ENCODE data around the gene ZNF579.

Gene ZNF579, protein sequence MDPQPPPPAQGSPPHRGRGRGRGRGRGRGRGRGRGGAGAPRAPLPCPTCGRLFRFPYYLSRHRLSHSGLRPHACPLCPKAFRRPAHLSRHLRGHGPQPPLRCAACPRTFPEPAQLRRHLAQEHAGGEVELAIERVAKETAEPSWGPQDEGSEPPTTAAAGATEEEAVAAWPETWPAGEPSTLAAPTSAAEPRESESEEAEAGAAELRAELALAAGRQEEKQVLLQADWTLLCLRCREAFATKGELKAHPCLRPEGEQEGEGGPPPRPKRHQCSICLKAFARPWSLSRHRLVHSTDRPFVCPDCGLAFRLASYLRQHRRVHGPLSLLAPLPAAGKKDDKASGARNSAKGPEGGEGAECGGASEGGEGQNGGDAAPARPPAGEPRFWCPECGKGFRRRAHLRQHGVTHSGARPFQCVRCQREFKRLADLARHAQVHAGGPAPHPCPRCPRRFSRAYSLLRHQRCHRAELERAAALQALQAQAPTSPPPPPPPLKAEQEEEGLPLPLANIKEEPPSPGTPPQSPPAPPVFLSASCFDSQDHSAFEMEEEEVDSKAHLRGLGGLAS

DNA sequence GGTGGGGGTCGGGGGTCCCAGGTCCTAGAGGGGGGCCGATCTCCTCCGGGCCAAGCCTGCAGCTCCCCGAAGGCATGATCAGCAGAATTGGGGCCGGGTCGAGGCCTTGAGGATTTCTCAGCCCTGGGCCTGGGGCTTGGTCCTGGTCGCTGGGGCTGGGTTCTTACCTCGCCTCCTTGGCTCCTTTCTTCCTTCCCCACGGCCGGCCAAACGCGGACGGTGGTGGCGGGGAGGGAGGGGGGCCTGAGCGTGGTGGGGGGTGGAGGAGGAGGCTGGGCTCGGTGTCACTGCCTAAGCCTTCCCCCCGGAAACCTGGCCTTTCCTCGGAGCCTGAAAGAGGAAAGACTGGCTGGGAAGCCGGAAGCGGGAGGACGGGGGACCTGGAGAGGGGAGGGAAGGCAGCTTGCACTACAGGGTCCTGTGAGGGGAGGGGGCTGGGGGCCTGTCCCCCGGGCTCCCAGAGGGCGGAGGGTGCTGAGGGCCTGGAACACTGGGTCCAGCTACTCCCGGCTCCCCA lies at the start of gene ZNF579:
TSS of gene ZNF579 (minus strand) at position 221 of the 517 bp plus-strand sequence. CDS start 1,209 bp downstream, outside the sequence.
- peak; percentile 83 for DNase-seq

DNA sequence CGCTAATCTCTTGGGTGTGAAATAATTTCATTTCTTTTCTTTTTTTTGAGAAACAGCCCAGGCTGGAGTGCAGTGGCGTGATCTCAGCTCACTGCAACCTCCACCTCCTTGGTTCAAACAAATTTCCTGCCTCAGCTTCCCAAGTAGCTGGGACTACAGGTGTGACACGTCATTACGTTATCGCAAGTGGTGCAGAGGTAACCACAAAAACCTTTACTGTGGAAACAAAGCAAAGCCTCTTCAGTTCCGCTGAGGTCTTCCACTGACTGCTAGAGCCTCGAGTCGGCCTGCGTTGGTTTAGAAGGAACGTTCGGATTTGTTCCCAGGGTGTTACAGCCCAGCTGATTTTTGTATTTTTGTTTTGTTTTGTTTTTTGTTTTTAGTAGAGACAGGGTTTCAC lies 45.7 kb upstream of the ZNF579 start:
- no peak for DNase-seq

DNA sequence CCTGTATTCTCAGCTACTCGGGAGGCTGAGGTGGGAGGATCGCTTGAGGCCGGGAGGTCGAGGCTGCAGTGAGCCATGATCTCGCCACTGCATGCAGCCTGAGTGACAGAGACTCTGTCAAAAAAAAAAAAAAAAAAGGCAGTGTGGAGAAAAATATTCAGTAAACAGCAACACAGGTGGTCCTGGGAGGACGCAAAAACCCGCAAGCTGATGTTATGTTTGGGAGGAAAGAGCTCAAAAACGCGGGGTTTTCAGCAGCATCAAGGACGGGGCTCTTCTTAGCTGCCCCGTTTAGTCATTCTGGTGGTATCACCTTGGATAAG lies 44.3 kb upstream of the ZNF579 start:
- DNase-seq: no peak

DNA sequence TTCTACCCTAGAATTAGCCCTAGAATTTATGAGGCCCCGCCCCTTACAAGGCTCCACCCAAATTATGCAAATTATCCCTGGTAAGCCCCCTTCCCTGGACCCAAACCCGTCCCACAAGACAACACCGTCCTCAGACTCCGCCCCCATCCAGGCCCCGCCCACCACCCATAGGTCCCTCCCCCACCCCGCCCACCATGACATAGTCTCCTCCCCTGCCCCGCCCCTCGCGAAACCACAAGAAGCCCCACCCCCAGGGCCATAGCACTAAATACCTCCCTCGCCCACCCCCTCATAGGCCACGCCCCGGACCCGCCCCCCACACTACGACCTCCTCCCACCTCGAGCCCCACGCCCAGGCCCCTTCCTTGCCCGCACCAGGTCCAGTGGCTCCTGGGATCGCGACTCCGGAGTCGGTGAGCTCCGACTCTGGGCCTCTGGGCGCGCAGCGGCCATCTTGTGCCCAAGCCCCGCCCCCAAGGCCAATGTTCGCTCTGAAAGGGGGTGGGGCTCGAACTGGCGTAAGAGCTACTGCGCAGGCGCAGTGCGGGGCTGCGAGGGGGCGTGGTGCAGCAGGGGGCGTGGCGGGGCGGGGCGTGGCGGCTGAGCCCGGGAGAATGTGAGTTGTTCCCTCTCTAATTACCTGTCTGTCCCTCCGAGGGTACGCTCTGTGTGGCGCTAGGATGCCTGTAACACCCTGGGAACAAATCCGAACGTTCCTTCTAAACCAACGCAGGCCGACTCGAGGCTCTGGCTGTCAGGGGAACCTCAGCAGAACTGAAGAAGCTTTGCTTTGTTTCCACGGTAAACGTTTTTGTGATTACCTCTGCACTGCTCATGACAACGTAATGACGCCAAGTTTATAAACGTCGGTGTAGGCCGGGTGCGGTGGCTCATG lies 43.7 kb upstream of the ZNF579 start, which contains the start of gene ZNF784:
TSS of gene ZNF784 (minus strand) at position 458 of the 895 bp plus-strand sequence. CDS start at position 453, 5 bp downstream.
- peak; percentile 89 for DNase-seq

DNA sequence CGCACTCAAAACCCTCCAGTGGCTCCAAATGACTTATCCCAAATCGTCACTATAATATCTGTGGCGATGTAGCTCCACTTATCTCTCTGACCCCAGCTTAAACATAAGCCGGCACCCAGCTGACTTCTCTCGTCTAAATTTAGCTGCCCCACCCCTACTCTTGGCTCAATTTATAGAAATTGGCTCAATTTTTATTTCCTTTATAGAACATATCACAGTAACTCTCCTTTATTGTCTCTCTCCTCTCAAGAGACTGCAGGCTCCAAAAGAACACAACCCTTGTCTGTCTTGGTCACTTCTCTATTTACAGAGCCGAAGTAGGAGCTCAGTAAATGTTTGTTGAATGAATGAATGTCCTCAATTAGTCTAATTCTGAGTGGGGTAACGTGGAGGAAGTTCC lies 42.9 kb upstream of the ZNF579 start:
- no peak for DNase-seq

DNA sequence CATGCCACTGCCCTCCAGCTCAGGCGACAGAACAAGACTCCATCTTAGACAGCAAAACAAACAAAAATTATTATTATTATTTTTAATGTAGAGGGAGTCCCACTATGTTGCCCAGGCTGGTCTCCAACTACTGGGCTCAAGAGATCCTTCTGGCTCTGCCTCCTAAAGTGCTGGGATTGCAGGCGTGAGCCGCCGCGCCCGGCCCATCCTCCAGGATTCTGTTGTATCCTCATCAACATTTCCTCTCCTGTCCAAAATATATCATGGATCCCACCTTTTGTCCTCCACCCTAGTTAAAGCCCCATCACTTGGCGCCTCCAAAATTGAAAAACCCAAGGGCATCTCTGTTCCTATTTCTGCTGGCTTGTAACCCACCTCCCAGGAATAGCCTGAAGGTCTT lies 42.5 kb upstream of the ZNF579 start:
- no peak for DNase-seq

DNA sequence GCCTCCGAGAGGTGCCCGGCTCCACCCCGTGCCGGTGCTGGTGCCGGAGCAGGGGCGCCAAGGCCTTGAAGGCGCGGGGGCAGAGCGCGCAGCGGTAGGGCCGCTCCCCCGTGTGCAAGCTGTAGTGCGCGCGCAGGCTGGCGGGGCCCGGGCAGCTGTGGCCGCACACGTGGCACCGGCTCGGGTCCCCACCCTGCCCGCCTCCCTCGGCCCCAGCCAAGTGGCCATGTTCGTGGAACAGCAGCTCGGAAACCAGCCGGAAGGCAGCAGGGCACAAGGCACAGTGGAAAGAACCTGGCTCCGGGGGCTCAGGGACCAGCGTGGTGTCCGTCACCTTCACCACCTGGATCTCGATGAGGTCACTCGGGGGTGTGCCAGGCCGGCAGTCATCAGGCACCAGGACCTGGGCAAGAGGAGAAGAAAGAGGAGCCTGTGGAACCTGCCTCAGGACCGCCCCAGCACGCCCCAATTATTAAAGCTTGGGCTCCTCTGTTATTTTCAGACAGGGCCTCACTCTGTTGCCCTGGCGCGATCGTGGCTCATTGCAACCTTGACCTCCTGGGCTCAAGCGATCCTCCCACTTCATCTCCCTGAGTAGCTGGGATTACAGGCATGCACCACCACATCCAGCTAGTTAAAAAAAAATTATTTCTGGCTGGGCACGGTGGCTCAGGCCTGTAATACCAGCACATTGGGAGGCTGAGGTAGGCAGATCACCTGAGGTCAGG lies 41.8 kb upstream of the ZNF579 start:
- no peak for DNase-seq

DNA sequence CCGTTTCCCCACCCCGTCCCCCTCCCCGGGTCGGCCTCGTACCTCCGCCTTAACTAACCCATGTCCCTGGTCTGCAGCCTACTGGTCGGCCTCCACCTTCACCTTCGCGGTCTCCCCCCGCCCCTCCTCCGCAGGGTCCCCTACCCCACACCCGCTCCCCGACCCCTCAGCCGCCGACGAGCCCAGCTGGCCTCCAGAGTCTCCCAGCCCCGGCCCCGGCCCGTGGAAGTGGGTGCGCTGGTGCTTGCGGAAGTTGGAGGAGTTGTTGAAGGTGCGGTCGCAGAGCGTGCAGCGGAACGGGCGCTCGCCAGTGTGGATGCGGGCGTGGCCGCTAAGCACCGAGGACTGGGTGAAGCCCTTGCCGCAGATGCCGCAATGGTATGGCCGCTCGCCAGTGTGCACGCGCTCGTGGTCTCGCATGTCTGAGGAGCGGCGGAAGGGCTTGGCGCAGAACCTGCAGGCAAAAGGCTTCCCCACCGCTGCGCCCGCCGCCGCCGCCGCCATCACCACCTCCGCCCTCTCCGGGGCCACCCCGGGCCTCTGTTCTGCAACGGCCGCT lies 41.1 kb upstream of the ZNF579 start:
- no peak for DNase-seq

DNA sequence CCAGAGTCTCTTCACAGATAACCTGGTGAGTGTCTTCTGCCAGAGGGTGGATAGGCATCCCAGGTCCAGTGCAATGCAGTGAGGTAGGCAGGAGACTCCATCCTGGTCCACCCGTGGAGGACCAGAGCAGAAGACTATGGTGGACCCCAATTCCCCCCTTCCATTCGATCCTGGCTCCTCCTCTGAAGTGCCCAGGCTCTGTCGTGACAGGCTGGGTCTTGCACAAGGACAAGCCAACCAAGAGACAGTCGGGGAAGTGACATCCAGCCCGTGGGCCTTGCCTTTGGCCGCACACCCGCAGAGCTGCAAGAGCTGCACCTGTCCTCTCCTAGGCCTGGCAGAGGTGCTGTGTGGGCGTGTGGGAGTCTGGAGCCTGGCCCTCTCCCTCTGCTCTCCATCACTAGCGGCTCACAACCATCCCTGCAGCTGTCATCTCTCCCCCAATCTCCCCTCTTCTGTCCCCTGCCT lies 40.6 kb upstream of the ZNF579 start:
- DNase-seq: no peak

DNA sequence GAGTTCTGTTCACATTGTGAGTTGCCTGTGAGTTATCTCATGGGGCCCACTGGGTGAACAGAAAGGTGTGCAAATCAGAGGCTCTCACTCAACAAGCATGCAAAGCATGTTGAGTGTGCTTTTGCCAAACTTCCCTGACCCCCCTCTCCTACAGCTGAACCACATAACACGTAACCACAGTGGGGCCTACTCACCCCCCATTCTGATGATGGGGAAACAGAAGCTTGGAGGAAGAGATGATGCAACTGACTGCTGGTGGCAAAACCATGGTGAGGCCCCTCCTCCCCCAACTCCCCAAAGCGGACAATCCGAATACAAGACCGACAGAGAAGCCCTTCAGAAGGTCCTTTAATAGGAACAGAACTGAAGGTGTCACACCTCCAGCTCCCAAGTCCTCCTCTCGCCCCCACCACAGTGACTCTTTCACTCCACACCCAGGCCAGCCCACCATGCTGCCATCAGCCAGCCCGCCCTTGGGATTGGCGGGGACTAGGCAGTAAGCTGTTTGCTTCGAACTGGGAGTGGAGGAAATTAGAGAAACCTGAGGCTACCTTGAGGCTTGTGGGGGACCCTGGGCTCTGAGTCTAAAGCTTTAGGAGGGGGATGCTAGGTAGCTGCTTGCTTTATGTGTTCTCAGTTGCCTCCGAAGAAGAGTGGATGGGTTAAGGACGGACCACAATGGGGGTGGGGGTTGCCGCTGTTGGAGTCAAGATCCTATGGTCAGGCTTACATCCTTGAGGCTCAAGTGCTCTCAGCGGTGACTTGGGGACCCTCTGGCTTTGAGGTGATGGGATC lies 40.0 kb upstream of the ZNF579 start:
- DNase-seq: peak; percentile 95

DNA sequence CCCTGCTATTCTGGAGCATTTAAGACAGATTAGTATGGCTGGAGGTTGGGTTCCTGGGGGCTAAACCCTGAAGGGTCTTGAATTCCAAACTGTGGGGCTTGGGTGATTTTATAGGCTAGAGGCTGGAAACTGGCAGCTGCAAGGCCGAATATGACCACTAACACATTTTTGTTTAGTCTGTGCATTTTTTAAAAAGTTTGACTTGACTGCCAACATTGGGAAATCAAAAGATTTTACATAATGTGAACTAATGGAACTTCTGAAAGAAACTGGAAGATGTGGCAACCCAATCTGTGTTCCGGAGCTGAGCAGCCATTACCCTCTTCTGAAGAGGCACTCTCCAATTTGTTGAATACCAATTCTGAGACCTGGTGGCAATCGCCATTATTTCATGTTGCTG lies 38.6 kb upstream of the ZNF579 start:
- no peak for DNase-seq

DNA sequence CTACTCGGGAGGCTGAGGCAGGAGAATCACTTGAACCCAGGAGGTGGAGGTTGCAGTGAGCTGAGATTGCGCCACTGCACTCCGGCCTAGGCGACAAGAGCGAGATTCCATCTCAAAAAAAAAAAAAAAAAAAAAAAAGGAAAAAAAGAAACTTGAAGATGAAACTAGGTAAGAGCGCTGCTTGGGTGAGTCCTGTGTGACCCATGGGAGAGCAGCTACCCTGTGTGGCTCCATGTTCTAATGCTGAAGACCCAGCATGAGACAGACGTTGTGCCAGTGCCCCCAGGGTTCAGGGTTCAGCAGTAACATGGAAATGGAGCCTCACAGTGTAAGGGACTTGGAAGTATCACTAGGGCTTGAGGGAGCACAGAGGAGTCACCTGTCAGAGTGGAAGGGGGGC lies 37.8 kb upstream of the ZNF579 start:
- DNase-seq: no peak

DNA sequence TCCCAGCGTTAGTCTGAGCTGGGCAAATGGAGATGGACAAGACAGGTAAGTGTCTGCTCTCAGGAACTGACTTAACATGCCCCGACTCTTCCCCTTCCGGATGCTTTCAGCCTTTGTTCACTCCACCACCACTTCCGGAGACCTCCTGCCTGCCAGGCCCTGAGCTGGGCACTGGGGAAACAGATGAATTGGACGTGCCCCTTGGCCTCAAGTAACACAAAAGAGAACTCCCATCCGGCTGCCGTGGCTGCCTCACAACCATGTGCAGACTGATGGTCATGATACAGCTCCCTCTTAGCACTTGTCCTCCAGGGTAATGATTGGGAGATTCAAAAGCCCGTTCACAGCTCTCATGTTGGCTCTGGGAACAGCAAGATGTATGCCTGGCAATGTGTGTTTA lies 36.8 kb upstream of the ZNF579 start:
- no peak for DNase-seq

DNA sequence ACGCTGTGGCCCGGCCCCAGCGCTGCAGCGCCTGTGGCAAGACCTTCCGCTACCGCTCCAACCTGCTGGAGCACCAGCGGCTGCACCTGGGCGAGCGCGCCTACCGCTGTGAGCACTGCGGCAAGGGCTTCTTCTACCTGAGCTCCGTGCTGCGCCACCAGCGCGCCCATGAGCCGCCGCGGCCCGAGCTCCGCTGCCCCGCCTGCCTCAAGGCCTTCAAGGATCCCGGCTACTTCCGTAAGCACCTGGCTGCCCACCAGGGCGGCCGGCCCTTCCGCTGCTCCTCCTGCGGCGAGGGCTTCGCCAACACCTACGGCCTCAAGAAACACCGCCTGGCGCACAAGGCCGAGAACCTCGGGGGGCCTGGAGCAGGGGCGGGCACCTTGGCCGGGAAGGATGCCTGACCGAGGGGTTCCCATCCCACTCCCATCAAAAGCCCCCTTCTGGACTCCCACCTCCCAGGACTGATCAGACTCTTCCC lies 35.8 kb upstream of the ZNF579 start:
- no peak for DNase-seq

DNA sequence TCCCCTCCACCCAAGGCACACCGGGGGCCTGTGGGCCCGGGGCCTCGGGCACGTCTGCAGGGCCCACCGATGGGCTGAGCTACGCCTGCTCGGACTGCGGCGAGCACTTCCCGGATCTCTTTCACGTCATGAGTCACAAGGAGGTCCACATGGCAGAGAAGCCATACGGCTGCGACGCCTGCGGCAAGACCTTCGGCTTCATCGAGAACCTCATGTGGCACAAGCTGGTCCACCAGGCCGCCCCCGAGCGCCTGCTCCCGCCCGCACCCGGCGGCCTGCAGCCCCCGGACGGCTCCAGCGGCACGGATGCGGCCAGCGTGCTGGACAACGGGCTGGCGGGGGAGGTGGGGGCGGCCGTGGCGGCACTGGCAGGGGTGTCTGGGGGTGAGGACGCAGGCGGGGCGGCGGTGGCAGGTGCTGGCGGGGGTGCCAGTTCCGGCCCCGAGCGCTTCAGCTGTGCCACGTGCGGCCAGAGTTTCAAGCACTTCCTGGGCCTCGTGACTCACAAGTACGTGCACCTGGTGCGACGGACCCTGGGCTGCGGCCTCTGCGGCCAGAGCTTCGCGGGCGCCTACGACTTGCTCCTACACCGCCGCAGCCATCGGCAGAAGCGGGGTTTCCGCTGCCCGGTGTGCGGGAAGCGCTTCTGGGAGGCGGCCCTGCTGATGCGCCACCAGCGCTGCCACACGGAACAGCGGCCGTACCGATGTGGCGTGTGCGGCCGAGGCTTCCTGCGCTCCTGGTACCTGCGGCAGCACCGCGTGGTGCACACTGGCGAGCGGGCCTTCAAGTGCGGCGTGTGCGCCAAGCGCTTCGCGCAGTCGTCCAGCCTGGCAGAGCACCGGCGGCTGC lies 35.1 kb upstream of the ZNF579 start:
- DNase-seq: no peak

DNA sequence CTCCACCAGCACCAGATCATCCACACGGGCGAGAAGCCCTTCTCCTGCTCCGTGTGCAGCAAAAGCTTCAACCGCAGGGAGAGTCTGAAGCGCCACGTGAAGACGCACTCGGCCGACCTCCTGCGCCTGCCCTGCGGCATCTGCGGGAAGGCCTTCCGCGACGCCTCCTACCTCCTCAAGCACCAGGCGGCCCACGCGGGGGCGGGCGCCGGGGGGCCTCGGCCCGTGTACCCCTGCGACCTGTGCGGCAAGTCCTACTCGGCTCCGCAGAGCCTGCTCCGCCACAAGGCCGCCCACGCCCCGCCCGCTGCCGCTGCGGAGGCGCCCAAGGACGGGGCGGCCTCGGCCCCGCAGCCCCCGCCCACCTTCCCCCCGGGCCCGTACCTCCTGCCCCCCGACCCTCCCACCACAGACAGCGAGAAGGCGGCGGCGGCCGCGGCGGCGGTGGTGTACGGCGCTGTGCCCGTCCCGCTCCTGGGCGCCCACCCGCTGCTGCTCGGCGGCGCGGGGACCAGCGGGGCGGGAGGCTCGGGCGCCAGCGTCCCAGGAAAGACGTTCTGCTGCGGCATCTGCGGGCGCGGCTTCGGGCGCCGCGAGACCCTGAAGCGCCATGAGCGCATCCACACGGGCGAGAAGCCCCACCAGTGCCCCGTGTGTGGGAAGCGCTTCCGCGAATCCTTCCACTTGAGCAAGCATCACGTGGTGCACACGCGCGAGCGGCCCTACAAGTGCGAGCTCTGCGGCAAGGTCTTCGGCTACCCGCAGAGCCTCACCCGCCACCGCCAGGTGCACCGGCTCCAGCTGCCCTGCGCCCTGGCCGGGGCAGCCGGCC lies 34.3 kb upstream of the ZNF579 start:
- DNase-seq: no peak

DNA sequence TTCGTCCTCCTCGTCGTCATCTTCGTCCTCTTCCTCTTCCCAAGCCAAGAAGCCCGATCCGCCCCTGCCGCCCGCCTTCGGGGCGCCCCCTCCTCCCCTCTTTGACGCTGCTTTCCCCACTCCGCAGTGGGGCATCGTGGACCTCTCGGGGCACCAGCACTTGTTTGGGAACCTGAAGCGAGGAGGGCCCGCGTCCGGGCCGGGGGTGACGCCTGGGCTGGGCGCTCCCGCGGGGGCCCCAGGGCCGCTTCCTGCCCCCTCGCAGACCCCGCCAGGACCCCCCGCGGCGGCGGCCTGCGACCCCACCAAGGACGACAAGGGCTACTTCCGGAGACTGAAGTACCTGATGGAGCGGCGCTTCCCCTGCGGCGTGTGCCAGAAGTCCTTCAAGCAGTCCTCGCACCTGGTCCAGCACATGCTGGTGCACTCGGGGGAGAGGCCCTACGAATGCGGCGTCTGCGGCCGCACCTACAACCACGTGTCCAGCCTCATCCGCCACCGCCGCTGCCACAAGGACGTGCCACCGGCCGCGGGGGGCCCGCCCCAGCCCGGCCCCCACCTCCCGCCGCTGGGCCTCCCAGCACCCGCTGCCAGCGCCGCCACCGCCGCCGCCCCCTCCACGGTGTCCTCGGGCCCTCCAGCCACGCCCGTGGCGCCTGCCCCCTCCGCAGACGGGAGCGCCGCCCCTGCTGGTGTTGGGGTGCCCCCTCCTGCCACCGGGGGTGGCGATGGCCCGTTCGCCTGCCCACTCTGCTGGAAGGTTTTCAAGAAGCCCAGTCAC lies 33.5 kb upstream of the ZNF579 start:
- DNase-seq: no peak

DNA sequence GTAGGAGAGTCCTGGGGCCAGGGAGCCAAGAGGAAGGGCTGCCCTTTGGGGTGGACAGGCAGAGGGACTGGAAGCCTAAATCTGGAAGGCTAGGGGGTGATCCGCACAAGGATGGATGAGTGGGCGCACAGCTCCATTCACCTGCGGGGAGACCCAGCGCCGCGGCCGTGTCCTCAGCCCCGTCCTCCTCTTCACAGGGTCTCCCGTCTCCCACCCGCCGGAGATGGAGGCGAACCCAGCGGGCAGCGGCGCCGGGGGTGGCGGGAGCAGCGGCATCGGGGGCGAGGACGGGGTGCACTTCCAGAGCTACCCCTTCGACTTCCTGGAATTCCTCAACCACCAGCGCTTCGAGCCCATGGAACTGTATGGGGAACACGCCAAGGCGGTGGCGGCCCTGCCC lies 32.7 kb upstream of the ZNF579 start:
- no peak for DNase-seq
